B cell (primary cell): ENCODE measurements around the gene BZW1.

ENCODE experiments used
- EZH2 ChIP-seq: IDR thresholded peaks from 2 replicates; pipeline ENCODE4 v1.6.1; 2012; ENCODE audit warnings: borderline replicate concordance, low read depth, mild to moderate bottlenecking, moderate library complexity, low read length; ENCODE audit not compliant: insufficient read depth, poor library complexity, severe bottlenecking
- TF ChIP-seq, protein P1 (sequence below): fragments of 200-600 bp; IDR thresholded peaks from one replicate; pipeline ENCODE4 v1.8.0; 2022; ENCODE audit warnings: antibody characterized with exemption, mild to moderate bottlenecking

DNA sequence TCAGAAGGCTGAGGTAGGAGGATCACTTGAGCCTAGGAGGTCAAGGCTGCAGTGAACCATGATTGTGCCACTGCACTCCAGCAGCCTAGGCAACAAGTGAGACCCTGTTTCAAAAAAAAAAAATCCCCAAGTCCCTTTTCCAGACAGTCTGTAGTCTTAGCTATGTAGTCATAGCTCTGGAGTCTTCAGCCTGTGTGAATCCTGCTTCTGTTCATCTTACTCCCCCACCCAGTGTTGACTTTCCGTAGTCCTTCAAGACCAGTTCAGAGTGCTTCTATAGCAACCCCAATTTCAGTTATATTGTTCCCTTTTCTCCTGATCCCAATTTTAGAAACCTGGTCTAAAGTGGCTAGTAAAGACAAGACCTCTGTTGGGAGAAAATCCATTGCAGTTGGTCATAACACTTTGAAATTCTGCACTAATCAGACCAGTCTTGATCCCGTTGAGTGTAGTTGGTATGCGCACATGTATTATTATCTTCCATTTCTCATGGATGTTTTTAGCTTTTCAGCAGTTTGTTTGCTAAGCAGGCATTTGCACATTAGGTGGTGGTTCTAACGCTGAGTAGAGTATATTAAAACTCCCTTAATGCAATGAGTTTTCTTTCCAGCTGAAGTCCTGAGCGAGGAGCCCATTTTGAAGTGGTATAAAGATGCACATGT lies 9.0 kb downstream of the BZW1 start:
- TF ChIP-seq EZH2 = no peak
- TF ChIP-seq, protein P1, sequence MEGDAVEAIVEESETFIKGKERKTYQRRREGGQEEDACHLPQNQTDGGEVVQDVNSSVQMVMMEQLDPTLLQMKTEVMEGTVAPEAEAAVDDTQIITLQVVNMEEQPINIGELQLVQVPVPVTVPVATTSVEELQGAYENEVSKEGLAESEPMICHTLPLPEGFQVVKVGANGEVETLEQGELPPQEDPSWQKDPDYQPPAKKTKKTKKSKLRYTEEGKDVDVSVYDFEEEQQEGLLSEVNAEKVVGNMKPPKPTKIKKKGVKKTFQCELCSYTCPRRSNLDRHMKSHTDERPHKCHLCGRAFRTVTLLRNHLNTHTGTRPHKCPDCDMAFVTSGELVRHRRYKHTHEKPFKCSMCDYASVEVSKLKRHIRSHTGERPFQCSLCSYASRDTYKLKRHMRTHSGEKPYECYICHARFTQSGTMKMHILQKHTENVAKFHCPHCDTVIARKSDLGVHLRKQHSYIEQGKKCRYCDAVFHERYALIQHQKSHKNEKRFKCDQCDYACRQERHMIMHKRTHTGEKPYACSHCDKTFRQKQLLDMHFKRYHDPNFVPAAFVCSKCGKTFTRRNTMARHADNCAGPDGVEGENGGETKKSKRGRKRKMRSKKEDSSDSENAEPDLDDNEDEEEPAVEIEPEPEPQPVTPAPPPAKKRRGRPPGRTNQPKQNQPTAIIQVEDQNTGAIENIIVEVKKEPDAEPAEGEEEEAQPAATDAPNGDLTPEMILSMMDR = no peak
